Activated CD8-positive, alpha-beta memory T cell treated with anti-CD3 and anti-CD28 coated beads for 24 hours (primary cell): Measurements from ENCODE around the gene SRC.

Source experiments
- DNase-seq: peaks from one replicate; pipeline ENCODE4 v3.0.0-alpha.2; 2020

The SRC gene

GRCh38 chr20:37345339-37346235 is at the start of gene SRC:
TSS of gene SRC (plus strand) at chr20:37346140. CDS start at chr20:37384154, 38,014 bp downstream.
- peak; percentile 73 for DNase-seq

DNA sequence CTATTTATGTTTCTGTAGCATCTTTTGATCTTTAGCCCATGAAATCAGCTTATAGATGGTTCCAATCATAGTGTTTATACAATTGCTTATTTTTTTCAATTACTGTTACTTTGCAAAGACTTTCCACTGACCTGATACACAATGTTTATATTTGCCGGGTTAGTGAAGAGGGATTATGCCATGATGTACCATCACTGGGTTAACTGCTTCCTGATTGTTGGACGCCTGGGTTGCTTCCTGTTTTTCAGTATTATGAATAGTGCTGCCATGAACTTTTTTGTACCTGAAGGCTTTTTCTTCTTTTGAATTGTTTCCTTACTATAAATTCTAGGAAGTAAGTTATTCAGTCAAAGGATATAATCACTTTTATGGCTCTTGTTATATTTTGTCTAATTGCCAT is 49.6 kb upstream of the SRC start:
- no peak for DNase-seq

GRCh38 chr20:37297066-37297736 is 48.7 kb upstream of the SRC start:
- no peak for DNase-seq

DNA sequence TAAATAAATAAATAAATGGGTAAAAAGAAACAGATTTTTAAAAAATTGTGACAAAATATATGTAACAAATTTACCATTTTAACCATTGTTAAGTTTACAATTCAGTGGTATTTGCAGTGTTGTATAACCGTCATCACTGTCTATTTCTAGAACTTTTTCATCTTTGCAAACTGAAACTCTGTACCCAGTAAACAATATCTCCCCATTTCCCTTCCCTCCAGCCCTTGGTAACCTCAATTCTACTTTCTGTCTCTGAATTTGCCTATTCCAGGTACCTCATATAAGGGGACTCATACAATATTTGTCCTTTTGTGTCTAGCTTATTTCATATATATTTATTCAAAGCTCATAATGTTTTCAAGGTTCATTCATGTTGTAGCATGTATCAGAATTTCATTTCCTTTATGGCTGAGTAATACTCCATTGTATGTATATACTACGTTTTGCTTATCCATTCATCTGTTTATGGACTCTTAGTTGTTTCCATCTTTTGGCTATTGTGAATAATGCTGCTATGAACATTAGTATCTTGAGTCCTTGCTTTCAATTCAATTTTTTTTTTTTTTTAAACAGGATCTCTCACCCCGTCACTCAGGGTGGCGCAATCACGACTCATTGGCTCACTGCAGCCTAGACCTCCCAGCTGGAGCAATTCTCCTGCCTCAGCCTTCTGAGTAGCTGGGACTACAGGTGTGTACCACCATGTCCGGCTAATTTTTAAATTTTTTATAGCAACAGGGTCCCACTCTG is 47.6 kb upstream of the SRC start:
- DNase-seq = no peak

- DNase-seq = no peak
Observed at GRCh38 chr20:37299718-37300528, 46.0 kb upstream of the SRC start.

DNA sequence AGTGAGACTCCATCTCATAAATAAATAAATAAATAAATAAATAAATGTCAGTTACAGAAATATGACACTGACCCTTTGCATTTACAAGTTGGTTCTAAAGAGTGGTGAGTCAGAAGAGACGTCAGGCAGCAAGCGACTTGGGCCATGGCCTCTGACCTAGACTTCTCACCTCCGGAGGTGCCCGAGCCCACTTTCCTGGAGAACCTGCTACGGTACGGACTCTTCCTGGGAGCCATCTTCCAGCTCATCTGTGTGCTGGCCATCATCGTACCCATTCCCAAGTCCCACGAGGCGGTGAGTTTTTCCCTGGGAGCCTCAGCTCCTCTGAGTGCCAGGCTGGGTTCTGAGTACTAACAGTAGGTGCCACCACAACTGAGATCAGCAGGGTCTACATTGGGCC is 44.8 kb upstream of the SRC start:
- no peak for DNase-seq

GRCh38 chr20:37301558-37301957 is 44.4 kb upstream of the SRC start:
- DNase-seq = no peak

DNA sequence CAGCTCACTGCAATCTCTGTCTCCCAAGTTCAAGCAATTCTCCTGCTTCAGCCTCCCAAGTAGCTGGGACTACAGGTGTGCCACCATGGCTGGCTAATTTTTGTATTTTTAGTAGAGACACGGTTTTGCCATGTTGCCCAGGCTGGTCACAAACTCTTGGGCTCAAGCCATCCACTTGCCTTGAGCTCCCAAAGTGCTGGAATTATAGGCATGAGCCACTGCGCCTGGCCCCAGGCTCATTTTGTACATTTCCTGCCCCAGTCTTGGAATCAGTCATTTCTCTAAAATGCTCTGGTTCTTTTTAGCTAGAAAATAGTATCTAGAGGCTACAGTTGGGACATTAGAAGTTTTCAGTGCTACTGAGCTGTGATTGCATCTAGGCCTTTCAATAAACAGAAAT is 43.0 kb upstream of the SRC start:
- DNase-seq = no peak

- DNase-seq = no peak
Observed at GRCh38 chr20:37303637-37304036, 42.3 kb upstream of the SRC start.

DNA sequence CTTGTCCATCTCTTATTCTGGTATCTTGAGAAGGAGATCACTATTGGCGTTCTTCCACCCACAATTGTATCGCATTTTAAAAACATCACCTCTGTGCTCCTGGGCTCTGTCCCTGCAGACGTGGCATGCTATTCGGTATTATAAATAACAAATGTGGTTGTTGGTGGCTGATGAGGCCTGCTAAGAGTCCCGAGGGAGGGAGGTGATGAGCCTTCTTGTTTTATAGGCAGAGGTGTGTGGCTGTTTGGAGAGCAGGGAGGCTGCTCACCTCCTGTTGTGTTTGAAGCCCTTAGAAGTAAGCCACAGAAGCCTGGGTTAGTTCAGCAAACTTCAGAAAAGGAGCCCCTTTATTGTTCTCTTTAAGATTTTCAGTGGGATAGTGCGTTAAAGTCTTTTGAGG is 40.9 kb upstream of the SRC start:
- DNase-seq = no peak

- no peak for DNase-seq
Observed at GRCh38 chr20:37305839-37306238, 40.1 kb upstream of the SRC start.

DNA sequence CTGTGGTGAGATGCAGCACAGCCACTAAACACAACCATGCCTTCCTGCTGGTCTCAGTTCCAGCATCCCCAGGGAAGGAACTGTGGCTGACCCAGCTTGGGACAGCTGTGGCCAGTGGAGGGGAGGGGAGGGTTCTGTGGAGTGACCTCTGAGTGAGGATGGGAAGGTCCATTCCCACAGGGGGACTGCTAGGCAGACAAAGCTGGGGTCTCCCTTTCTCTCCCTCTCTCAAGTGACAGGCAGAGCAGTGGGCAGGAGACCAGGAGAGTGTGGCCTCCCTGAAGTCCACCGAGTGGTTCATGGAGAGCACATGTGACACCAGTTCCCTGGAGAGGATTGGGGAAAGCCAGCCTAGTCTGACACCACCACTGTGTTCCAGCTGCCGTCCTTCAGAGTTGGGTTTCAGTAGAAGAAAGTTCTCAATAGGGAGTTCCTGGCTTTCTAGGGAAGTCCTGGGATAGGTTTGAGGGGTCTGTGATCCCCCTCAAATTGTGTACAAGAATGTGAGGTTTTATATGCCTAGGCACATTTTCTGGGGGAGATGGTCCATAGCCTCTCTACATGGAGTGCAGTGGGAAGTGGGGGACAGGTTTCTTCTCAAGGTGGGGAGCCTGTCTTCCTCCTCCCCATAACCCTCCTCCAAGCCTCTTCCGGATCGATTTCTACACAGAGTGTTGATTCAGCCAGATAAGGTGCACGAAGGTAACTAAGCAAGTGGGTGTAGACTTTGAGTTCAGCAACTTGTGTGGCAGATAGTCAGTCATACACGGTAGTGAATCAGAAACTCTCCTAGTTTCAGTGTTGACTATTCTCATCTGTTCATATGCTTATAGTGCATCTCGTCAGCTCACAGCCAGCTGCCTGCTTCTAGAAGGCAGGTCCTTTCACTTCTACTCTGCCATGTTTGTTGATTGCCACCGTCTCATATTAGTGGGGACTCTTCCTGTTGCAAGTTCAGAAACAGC is 37.6 kb upstream of the SRC start:
- no peak for DNase-seq

- no peak for DNase-seq
Observed at GRCh38 chr20:37309290-37309689, 36.6 kb upstream of the SRC start.

DNA sequence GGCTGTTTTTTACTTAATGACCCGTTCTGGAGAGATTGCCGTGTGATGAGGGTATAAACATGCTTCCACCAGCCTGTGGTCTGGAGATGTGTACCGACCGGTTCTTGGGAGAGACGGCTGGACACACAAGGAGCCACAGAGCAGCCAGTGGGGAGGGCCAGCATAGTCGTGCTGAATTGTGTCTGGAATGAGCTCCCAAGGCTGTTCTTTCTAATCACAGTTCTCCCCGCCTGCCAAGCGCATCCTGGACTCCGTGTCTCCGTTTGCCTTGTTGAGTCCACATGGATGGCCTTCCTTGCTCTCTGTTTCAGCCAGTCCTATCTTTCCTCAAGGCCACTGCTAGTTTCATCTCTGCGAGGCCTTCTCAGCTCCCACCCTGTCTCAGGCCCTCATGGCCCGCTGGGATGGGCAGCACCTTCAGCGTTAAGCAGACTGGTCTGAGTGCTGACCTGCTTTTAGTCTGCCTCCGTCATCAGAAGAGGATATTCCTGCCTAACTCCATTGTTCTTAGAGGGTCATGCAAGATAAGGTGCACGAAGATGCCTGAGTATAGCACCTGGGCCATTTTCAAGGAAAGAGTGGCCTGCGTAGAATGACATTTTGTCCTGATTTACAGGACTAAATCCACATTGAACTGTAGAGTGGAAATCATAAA is 35.9 kb upstream of the SRC start:
- DNase-seq = no peak

DNA sequence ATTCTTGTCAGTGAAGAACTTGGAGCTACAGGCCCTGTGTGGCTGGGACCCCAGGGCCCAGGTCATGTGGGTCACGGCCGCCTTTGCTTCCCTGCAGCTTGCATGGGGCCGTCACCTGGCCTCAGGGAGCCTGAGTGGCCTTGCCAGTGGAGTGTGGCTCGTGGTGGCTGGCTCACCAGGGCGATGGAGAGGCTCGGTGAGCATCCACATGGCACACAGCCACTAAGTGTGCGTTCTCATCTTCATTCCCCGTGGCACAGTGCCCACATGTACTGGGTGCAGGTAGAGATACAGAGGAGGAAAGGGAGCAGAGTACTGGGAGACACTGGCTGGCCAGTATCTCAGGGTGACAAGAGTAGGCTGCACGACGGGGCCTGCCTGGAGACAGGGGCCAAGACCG is 35.0 kb upstream of the SRC start:
- no peak for DNase-seq

- no peak for DNase-seq
Observed at GRCh38 chr20:37311710-37312355, 34.1 kb upstream of the SRC start.

GRCh38 chr20:37313546-37314091 is 32.3 kb upstream of the SRC start:
- no peak for DNase-seq

- DNase-seq = no peak
Observed at GRCh38 chr20:37314099-37314498, 31.8 kb upstream of the SRC start.

GRCh38 chr20:37314617-37315016 is 31.3 kb upstream of the SRC start:
- DNase-seq = no peak

DNA sequence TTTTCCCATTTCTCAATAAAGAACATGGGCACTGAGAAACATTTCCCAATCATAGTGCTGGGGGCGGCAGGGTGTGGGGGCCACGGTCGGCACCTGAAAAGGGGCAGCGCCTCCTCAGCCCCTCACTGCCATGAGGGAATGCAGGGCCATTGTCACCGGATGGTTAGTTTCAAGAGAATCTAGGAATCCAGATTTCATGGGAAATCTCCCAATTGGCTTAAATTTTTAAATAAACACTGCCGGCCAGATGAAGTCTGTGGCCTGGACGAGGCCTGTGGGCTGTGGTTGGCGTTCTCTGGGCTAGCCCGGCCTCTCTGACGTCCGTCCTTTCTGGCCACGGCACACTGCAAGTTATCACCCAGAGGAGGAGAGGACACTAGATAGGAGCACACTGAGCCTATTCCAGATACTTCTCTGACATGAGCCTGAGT is 30.9 kb upstream of the SRC start:
- no peak for DNase-seq
